SU-DHL-6 (cell line): Measurements from ENCODE around the gene ING4.

ENCODE experiments used
- EZH2phosphoT487 ChIP-seq: fragments of 200-600 bp; sonication (generic), shearing (Covaris generic); conservative IDR thresholded peaks from 2 replicates; pipeline ENCODE4 v1.6.1; 2018; ENCODE audit warnings: mild to moderate bottlenecking, antibody characterized with exemption, low read length, moderate library complexity, mixed read lengths
- TF ChIP-seq, protein P1 (sequence below): fragments of 200-600 bp; sonication (generic); IDR thresholded peaks from one replicate; pipeline ENCODE4 v1.5.1; 2017; ENCODE audit warnings: antibody characterized with exemption, mild to moderate bottlenecking, low read length, moderate library complexity; ENCODE audit not compliant: insufficient read depth, poor library complexity, severe bottlenecking

DNA sequence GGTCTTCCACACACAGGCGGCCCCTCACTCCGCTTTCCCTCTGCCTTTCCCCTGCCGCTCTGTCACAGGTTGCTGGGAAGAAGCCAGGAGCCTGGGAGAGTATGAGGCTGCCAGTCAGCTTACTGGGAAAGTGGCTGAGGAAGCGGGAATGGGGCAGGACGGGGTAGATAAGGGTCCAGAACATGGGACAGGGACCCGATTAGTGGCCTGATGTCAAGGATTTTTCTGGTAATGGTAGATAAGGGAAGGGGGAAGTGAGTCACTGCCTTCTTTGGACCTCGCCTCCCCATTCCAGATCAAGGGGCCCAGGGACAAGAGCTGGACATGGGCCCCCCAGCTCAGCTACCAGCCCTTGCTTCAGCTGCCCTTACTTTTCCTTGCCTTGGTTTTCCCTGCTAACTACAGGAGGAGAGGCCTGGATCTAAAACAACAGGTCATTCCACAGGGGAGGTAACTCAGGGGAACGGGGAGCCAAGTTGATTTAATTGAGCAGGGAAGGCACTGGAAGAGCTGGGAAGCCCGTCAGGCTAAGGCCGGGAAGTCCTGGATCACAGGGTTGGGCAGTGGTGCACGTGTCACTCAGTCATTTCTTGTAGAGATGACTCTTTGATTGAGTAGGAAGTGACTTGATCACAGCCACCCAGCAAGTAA lies 23.6 kb downstream of the ING4 start:
- TF ChIP-seq, protein P1, sequence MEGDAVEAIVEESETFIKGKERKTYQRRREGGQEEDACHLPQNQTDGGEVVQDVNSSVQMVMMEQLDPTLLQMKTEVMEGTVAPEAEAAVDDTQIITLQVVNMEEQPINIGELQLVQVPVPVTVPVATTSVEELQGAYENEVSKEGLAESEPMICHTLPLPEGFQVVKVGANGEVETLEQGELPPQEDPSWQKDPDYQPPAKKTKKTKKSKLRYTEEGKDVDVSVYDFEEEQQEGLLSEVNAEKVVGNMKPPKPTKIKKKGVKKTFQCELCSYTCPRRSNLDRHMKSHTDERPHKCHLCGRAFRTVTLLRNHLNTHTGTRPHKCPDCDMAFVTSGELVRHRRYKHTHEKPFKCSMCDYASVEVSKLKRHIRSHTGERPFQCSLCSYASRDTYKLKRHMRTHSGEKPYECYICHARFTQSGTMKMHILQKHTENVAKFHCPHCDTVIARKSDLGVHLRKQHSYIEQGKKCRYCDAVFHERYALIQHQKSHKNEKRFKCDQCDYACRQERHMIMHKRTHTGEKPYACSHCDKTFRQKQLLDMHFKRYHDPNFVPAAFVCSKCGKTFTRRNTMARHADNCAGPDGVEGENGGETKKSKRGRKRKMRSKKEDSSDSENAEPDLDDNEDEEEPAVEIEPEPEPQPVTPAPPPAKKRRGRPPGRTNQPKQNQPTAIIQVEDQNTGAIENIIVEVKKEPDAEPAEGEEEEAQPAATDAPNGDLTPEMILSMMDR, result no peak
- no peak for TF ChIP-seq EZH2phosphoT487
